A549 (cell line): ENCODE data around the gene SIVA1. TPM values are rescaled to one million over a fixed set of nuclear protein-coding genes. Genes with fewer than 3 reads are reported as not detected.

Source experiments
- ATAC-seq, 2 experiments: fragments of 200-7000 bp in 1 of 2; fragments of >200 bp in 1 of 2; cut with Nextera tagmentation in 1 of 2; cut with Tn5 transposase in 1 of 2; 3 replicates each; pipeline versions ENCODE4 v1.8.0 to v1.9.1; 2018 to 2020; ENCODE audit warnings: mild to moderate bottlenecking in 1 of 2, moderate library complexity in 1 of 2
- CTCF ChIA-PET: fragments of 300-600 bp; sonication (Branson Sonifier 250); formaldehyde crosslinking; extraction: SDS; loops from one replicate; lab custom pipeline; 2021; ENCODE audit warnings: antibody characterized with exemption, inconsistent platforms; lab: Yijun Ruan, JAX
- POLR2A ChIA-PET: fragments of 350-600 bp; formaldehyde crosslinking; extraction: SDS; loops from one replicate; lab custom pipeline; 2021; ENCODE audit warnings: antibody characterized with exemption, inconsistent platforms; lab: Yijun Ruan, JAX
- DNase-seq, 2 experiments: peaks; one replicate each; pipeline versions ENCODE4 v3.0.0 to v3.0.0-alpha.2; 2011 to 2016; ENCODE audit warnings: low read depth in 1 of 2, low spot score in 1 of 2
- FAIRE-seq: peaks from 2 replicates; lab custom pipeline; 2011; peaks lifted over from hg19 to GRCh38; lab: Jason Lieb, UNC
- H3K27ac ChIP-seq, 2 experiments: fragments of >200 bp; sonication (Bioruptor Twin); formaldehyde crosslinking; 3 replicates each; pipeline ENCODE4 v1.5.1; 2016 to 2017
- H3K4me1 ChIP-seq: fragments of >200 bp; sonication (Bioruptor Twin); formaldehyde crosslinking; 3 replicates; pipeline ENCODE4 v1.6.1; 2016
- H3K4me2 ChIP-seq: fragments of >200 bp; sonication (Bioruptor Twin); formaldehyde crosslinking; 3 replicates; pipeline ENCODE4 v1.6.1; 2016
- H3K4me3 ChIP-seq: fragments of >200 bp; sonication (Bioruptor Twin); formaldehyde crosslinking; 3 replicates; pipeline ENCODE4 v1.5.1; 2016
- H3K9me3 ChIP-seq: fragments of >200 bp; sonication (Bioruptor Twin); formaldehyde crosslinking; 3 replicates; pipeline ENCODE4 v1.6.1; 2016
- ATOH8 ChIP-seq: fragments of 250-450 bp; sonication (Bioruptor Pico); IDR thresholded peaks from 2 replicates; pipeline ENCODE4 v1.5.0; 2020; ENCODE audit warnings: low read depth, mild to moderate bottlenecking, moderate library complexity
- CBX8 ChIP-seq: fragments of 200-600 bp; sonication (generic); IDR thresholded peaks from 2 replicates; pipeline ENCODE4 v1.6.1; 2016
- CEBPB ChIP-seq, 2 experiments: fragments of >200 bp in 1 of 2; sonication (Bioruptor Twin) in 1 of 2; formaldehyde crosslinking in 1 of 2; IDR thresholded peaks; 2 replicates each; pipeline ENCODE4 v1.6.1; 2012 to 2016
- CTCF ChIP-seq: fragments of >200 bp; sonication (Bioruptor Twin); formaldehyde crosslinking; IDR thresholded peaks from 3 replicates; pipeline ENCODE4 v1.5.1; 2016
- FOXS1 ChIP-seq: fragments of 250-450 bp; sonication (Bioruptor Pico); IDR thresholded peaks from 2 replicates; pipeline ENCODE4 v1.5.0; 2020; ENCODE audit warnings: mild to moderate bottlenecking, moderate library complexity
- JUN ChIP-seq, 2 experiments: fragments of >200 bp; sonication (Bioruptor Twin); formaldehyde crosslinking; IDR thresholded peaks; 2 replicates in 1 of 2; 3 replicates in 1 of 2; pipeline ENCODE4 v1.6.1; 2016 to 2017
- MAFK ChIP-seq: fragments of 450-650 bp; IDR thresholded peaks from 2 replicates; pipeline ENCODE4 v1.6.1; 2014; ENCODE audit not compliant: partially characterized antibody
- MAX ChIP-seq: IDR thresholded peaks from 2 replicates; pipeline ENCODE4 v1.6.1; 2012
- MAZ ChIP-seq: fragments of 150-350 bp; IDR thresholded peaks from 2 replicates; pipeline ENCODE4 v1.6.1; 2014; ENCODE audit warnings: antibody characterized with exemption, low read depth, low read length, borderline replicate concordance
- MYC ChIP-seq: IDR thresholded peaks from 2 replicates; pipeline ENCODE4 v1.6.1; 2012; ENCODE audit warnings: mild to moderate bottlenecking, inconsistent platforms, low read length, improper control_type of control experiment, borderline replicate concordance
- POLR2AphosphoS2 ChIP-seq: conservative IDR thresholded peaks from 2 replicates; pipeline ENCODE4 v1.6.1; 2012; ENCODE audit warnings: low read length, improper control_type of control experiment, inconsistent platforms
- RAD21 ChIP-seq, 2 experiments: fragments of >200 bp in 1 of 2; sonication (Bioruptor Twin) in 1 of 2; formaldehyde crosslinking in 1 of 2; IDR thresholded peaks in 1 of 2; conservative IDR thresholded peaks in 1 of 2; 2 replicates in 1 of 2; 3 replicates in 1 of 2; pipeline ENCODE4 v1.6.1; 2012 to 2018; ENCODE audit warnings: inconsistent platforms in 1 of 2
- RFX5 ChIP-seq: fragments of 450-650 bp; IDR thresholded peaks from 2 replicates; pipeline ENCODE4 v1.7.1; 2014; ENCODE audit warnings: antibody characterized with exemption, mild to moderate bottlenecking, moderate library complexity
- RNF2 ChIP-seq: fragments of 200-600 bp; sonication (generic); IDR thresholded peaks from 2 replicates; pipeline ENCODE4 v1.6.1; 2016; ENCODE audit warnings: low read depth, mild to moderate bottlenecking, antibody characterized with exemption, moderate library complexity, borderline replicate concordance
- SMC3 ChIP-seq: fragments of >200 bp; sonication (Bioruptor Twin); formaldehyde crosslinking; IDR thresholded peaks from 3 replicates; pipeline ENCODE4 v1.6.1; 2018; ENCODE audit warnings: inconsistent platforms
- ZC3H11A ChIP-seq: fragments of 450-650 bp; IDR thresholded peaks from 2 replicates; pipeline ENCODE4 v1.6.1; 2014; ENCODE audit warnings: antibody characterized with exemption, mild to moderate bottlenecking
- ZFP36 ChIP-seq: fragments of 450-650 bp; IDR thresholded peaks from 2 replicates; pipeline ENCODE4 v1.6.1; 2014; ENCODE audit warnings: borderline replicate concordance; ENCODE audit not compliant: partially characterized antibody
- WGBS: methylation state at CpG from one replicate; pipeline ENCODE4 v1.1.6; 2017; ENCODE audit errors: missing lambda C conversion rate; 5-methylcytosine and 5-hydroxymethylcytosine counted together
- polyA plus RNA-seq, 4 experiments: library from polyadenylated mRNA; depleted of rRNA in 3 of 4; stranded (reverse); fragments of >200 nt; fragmentation: RNase III in 1 of 4; extraction: RNeasy Plus Mini Kit Qiagen cat#74134 plus additional on column Dnase treatment in 1 of 4; gene quantifications; 2 replicates in 3 of 4; 3 replicates in 1 of 4; pipeline ENCODE4 v1.2.3, GENCODE V29; 2011 to 2017

Gene SIVA1
- polyA plus RNA-seq, 2 of the 4 experiments (the other 2 are of a cell fraction): 90.0 to 169 TPM

GRCh38 chr14:104708606-104709268 lies 44.2 kb upstream of the SIVA1 start:
- Histone ChIP-seq H3K27ac (peak overlapping the region in 1 of 2 experiments; percentile 81; a peak in 3 of 6 replicates), H3K4me3 (no peak overlapping the region), H3K4me1 (peaks cover 32% of the 10 kb centered on the region), H3K9me3 (no peaks in the 10 kb centered on the region), H3K4me2 (no peak overlapping the region)
- peak; percentile 55 to 79 for ATAC-seq
- CTCF ChIA-PET: interaction anchor here (0.7 to 13.0 kb wide), 23 partner anchors 9 to 193 kb away, joined by 3 to 143 read pairs (median 4); partner anchors contain the start of genes ADSS1 and INF2
- POLR2A ChIA-PET: interaction anchor here (1.4 kb wide), 1 partner anchor 28 kb away, joined by 4 read pairs; no protein-coding TSS in a partner anchor
- peak; percentile 81 to 91 for DNase-seq
- TF ChIP-seq RNF2: no peak
- peak; percentile 64; the same call in 1 of the 2 replicates for TF ChIP-seq MAX
- peak; percentile 84 to 85 for TF ChIP-seq RAD21 (conservative IDR thresholded peaks at IDR 0.05 in 1 of 2, IDR thresholded peaks at IDR 0.05 in 1 of 2)
- TF ChIP-seq CTCF: peak; percentile 84
- peak in 1 of 2 experiments; percentile 10; a peak in 1 of 5 replicates for TF ChIP-seq JUN (IDR thresholded peaks at IDR 0.05)
- 0 out of 2 replicates have a peak, but pooled peaks have one; percentile 64 for TF ChIP-seq MAZ
- peak; percentile 86 for TF ChIP-seq SMC3
- no peak for TF ChIP-seq FOXS1 (CRISPR knock-in tag)
- FAIRE-seq: peak; percentile 43
- WGBS: 46% methylated on average over 16 of the region's 20 CpGs

- FAIRE-seq (no peak), ATAC-seq (no peak)
Observed at GRCh38 chr14:104709387-104710039, 43.4 kb upstream of the SIVA1 start.

GRCh38 chr14:104710071-104710735 lies 42.7 kb upstream of the SIVA1 start:
- FAIRE-seq (no peak), ATAC-seq (no peak), DNase-seq (no peak)
- Histone ChIP-seq H3K9me3 (no peaks in the 10 kb centered on the region), H3K4me2 (no peak overlapping the region), H3K4me1 (peaks cover 32% of the 10 kb centered on the region), H3K27ac (no peak overlapping the region), H3K4me3 (no peak overlapping the region)
- ChIA-PET POLR2A (no interaction called here), CTCF (interaction anchor here (1.3 to 13.0 kb wide), 12 partner anchors 8 to 68 kb away, joined by 3 to 143 read pairs (median 16); partner anchors contain the start of genes ADSS1 and INF2)
- no peak for TF ChIP-seq POLR2AphosphoS2
- 96% methylated on average over 20 of the region's 34 CpGs for WGBS

More at GRCh38 chr14:104709387-104710039, 43.4 kb upstream of the SIVA1 start:
- 92% methylated on average over 12 of the region's 18 CpGs for WGBS
- Histone ChIP-seq H3K27ac (peak overlapping the region in 1 of 2 experiments; percentile 60; a peak in 1 of 6 replicates), H3K4me3 (no peak overlapping the region), H3K4me1 (peaks cover 32% of the 10 kb centered on the region), H3K9me3 (no peaks in the 10 kb centered on the region), H3K4me2 (no peak overlapping the region)
- CTCF ChIA-PET: interaction anchor here (0.7 to 13.0 kb wide), 23 partner anchors 8 to 193 kb away, joined by 3 to 143 read pairs (median 4); partner anchors contain the start of genes ADSS1 and INF2
- no peak for DNase-seq
- POLR2A ChIA-PET: interaction anchor here (1.4 kb wide), 1 partner anchor 28 kb away, joined by 4 read pairs; no protein-coding TSS in a partner anchor
- TF ChIP-seq ATOH8 (no peak), MAFK (no peak), ZFP36 (no peak), ZC3H11A (no peak), CEBPB (IDR thresholded peaks at IDR 0.05) (no peak), CBX8 (no peak), RAD21 (conservative IDR thresholded peaks at IDR 0.05 in 1 of 2, IDR thresholded peaks at IDR 0.05 in 1 of 2) (no peak), MAZ (no peak), MYC (no peak), RFX5 (no peak), SMC3 (no peak)
